ENCODE data around the gene HCRT. TPM values are rescaled to one million over a fixed set of nuclear protein-coding genes. Genes with fewer than 3 reads are reported as not detected.
A peak's percentile ranks its signal among the peaks of the same experiment; 100 is the strongest.

The HCRT gene
- total RNA-seq, 4 donors from 2014 or later: not detected

DNA sequence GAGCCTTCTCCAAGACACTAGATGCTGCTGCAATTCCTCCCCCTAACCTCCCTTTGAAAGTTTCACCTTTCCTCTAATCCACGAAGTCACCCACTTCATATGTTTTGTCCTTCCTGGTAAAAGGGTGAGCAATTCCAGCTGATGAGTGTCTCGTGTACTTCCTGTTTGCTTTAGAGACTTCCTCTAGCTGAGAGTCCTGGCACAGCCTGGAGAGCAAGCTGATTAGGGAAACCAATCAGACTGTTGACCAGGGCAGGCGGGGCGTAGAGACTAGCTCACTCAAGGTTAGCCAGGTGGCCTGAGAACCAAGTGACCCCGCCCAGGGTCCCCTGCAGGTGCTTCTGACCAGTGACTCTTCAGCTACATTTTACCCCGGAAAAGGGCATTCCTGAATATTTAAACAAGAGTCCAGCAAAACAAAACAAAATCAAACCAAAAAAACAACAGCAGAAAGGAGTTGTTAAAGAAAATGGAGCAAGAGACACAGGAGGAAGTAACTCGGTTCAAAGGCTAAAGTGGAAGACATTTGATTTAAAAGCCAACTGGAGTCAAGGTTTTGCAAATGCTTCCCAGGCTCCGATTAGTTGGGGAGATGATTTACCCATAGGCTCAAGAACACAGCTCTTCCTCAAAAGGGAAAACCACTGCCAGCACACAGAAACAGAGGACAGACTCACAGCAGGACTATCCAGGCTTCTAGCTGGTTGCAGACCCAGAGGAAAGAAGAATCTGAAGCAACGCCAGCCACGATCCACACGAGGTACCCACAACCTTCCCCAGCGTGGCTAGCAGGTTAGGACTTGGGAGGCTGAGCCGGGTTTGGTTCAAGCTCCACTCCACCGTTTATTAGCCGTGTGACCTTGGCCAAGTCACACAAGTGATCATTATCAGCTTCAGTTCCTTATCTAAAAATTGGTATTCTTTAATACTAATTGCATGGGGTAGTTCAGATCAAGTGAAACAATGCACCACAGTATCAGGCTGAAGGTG is 49.3 kb downstream of the HCRT start:
- Histone ChIP-seq H3K4me3 (peak overlapping the region in 2 of 4 donors; percentile 2 to 29), H3K36me3 (no peaks in the 10 kb centered on the region), H3K9me3 (no peaks in the 10 kb centered on the region), H3K4me1 (peaks cover 30 to 91% (median 63%) of the 10 kb centered on the region in 4 donors), H3K27ac (peak overlapping the region; percentile 84 to 87 (median 86)), H3K27me3 (no peaks in the 10 kb centered on the region)
- no peak for TF ChIP-seq CTCF (IDR thresholded peaks at IDR 0.05)
- TF ChIP-seq POLR2AphosphoS5 (IDR thresholded peaks at IDR 0.05): peak; percentile 74 to 89 (median 79)
- TF ChIP-seq POLR2A (IDR thresholded peaks at IDR 0.05): peak; percentile 57
- in situ Hi-C loops (cut with MboI; ENCODE audit: low pct_ligation_motif_present in 1 of 4, low pct_unique_long_range_greater_than_20kb in 1 of 4, low sequenced_read_pairs in 3 of 4) (no loop called here), intact Hi-C loops (cut with DNase I; ENCODE audit: low total_unique reads) (no loop called here)
- WGBS, 2 donors (ENCODE audit: low coverage in 1 of 2): 10 to 50% methylated on average over 4 to 15 of the region's 15 CpGs
- peak; percentile 85 for DNase-seq

- H3K4me3 ChIP-seq: no peak overlapping the region
- TF ChIP-seq CTCF (IDR thresholded peaks at IDR 0.05): no peak
- TF ChIP-seq EP300 (IDR thresholded peaks at IDR 0.05; ENCODE audit: low read depth): no peak
- TF ChIP-seq POLR2A (IDR thresholded peaks at IDR 0.05): no peak
- no peak for TF ChIP-seq POLR2AphosphoS5 (IDR thresholded peaks at IDR 0.05)
These were observed 50.1 kb downstream of the HCRT start for GRCh38 chr17:42135151-42135550.

More at GRCh38 chr17:42135151-42135550, 50.1 kb downstream of the HCRT start:
- Histone ChIP-seq H3K27me3 (no peaks in the 10 kb centered on the region), H3K4me1 (peaks cover 30 to 95% (median 63%) of the 10 kb centered on the region in 4 donors), H3K27ac (peak overlapping the region; percentile 84 to 87 (median 86)), H3K36me3 (peaks cover 0 to 2% (median 0%) of the 10 kb centered on the region in 4 donors), H3K9me3 (no peaks in the 10 kb centered on the region)
- intact Hi-C loops (cut with DNase I; ENCODE audit: low total_unique reads): no loop called here
- 79% methylated on average over 6 of the region's 6 CpGs; no CpG with 5 or more reads in 1 of the 2 donors for WGBS, 2 donors (ENCODE audit: low coverage in 1 of 2)
- DNase-seq: no peak
- in situ Hi-C loops (cut with MboI; ENCODE audit: low pct_ligation_motif_present in 1 of 4, low pct_unique_long_range_greater_than_20kb in 1 of 4, low sequenced_read_pairs in 3 of 4): no loop called here

Other genes starting within 250 kb of the HCRT start
- gene CNP, start 218.7 kb downstream of the HCRT start, total RNA-seq: 100 to 1,000 TPM in 1 of 4 donors, 10 to 100 TPM in 3; 32.6 to 133 (median 54.2) TPM
- 10 to 100 TPM; 18.1 to 87.5 (median 64.5) TPM for gene DNAJC7, start 168.0 kb downstream of the HCRT start, total RNA-seq
- 10 to 100 TPM; 20.5 to 52.7 (median 35.0) TPM for gene NKIRAS2, start 165.4 kb downstream of the HCRT start, total RNA-seq
- 1 to 10 TPM in 2 of 4 donors, under 1 TPM in 1, not detected in 1; 0.37 to 4.1 (median 3.7) TPM for gene C17orf113, start 134.9 kb downstream of the HCRT start, total RNA-seq
- under 1 TPM in 2 of 4 donors, not detected in 2; 0.27 to 0.48 TPM for gene ZNF385C, start 87.0 kb downstream of the HCRT start, total RNA-seq
- gene DHX58, start 72.7 kb downstream of the HCRT start, total RNA-seq: 10 to 100 TPM in 3 of 4 donors, 1 to 10 TPM in 1; 4.6 to 14.6 (median 12.8) TPM
- gene KAT2A, start 64.1 kb downstream of the HCRT start, total RNA-seq: 100 to 1,000 TPM in 1 of 4 donors, 10 to 100 TPM in 3; 16.9 to 154 (median 48.9) TPM
- under 1 TPM in 1 of 4 donors, not detected in 3; 0.14 TPM for gene HSPB9, start 62.6 kb downstream of the HCRT start, total RNA-seq
- 100 to 1,000 TPM in 2 of 4 donors, 10 to 100 TPM in 2; 40.8 to 172 (median 112) TPM for gene RAB5C, start 30.5 kb downstream of the HCRT start, total RNA-seq
- not detected for gene KCNH4, start 4.3 kb downstream of the HCRT start, total RNA-seq
- gene GHDC, start 9.0 kb upstream of the HCRT start, total RNA-seq: 10 to 100 TPM; 10.8 to 34.6 (median 32.2) TPM
- 100 to 1,000 TPM in 2 of 4 donors, 10 to 100 TPM in 2; 51.3 to 151 (median 79.1) TPM for gene STAT5B, start 90.9 kb upstream of the HCRT start, total RNA-seq
- gene STAT5A, start 103.0 kb upstream of the HCRT start, total RNA-seq: 10 to 100 TPM; 36.2 to 93.7 (median 50.3) TPM
- gene STAT3, start 203.0 kb upstream of the HCRT start, total RNA-seq: 100 to 1,000 TPM; 110 to 156 (median 130) TPM
- 100 to 1,000 TPM in 1 of 4 donors, 10 to 100 TPM in 3; 53.7 to 135 (median 69.2) TPM for gene CAVIN1, start 237.8 kb upstream of the HCRT start, total RNA-seq

Data from transverse colon (tissue), 4 donors.